GM19395 (cell line): Measurements from ENCODE around the gene CHAF1A.
A peak's percentile ranks its signal among the peaks of the same experiment; 100 is the strongest.

Experiments
- ATAC-seq: cut with Tn5 transposase; IDR thresholded peaks from one replicate; pipeline ENCODE4 v1.9.1; 2021; ENCODE audit warnings: mild to moderate bottlenecking, moderate library complexity; ENCODE audit not compliant: unreplicated experiment

CHAF1A gene

GRCh38 chr19:4453232-4454179, 51.1 kb downstream of the CHAF1A start:
- ATAC-seq, result no peak

- ATAC-seq, result no peak
These were observed 52.6 kb downstream of the CHAF1A start for GRCh38 chr19:4454747-4455718.

GRCh38 chr19:4455719-4456475, 53.5 kb downstream of the CHAF1A start:
- no peak for ATAC-seq

- no peak for ATAC-seq
These were observed 54.0 kb downstream of the CHAF1A start for GRCh38 chr19:4456476-4456842.

GRCh38 chr19:4456843-4457653, 54.6 kb downstream of the CHAF1A start:
- ATAC-seq, result no peak

GRCh38 chr19:4457654-4458395, 55.4 kb downstream of the CHAF1A start, which contains the start of gene UBXN6:
TSS of gene UBXN6 (minus strand) at chr19:4457794. CDS start at chr19:4457697, 97 bp downstream.
- ATAC-seq, result peak; percentile 84

- ATAC-seq, result no peak
These were observed 62.6 kb downstream of the CHAF1A start for GRCh38 chr19:4464815-4465581.

- no peak for ATAC-seq
These were observed 65.4 kb downstream of the CHAF1A start for GRCh38 chr19:4467835-4468234.

- ATAC-seq, result peak; percentile 87
These were observed 69.1 kb downstream of the CHAF1A start for GRCh38 chr19:4471403-4472173.

- ATAC-seq, result no peak
These were observed 69.9 kb downstream of the CHAF1A start, which contains the start of gene HDGFL2 for GRCh38 chr19:4472174-4472974. TSS of gene HDGFL2 (plus strand) at chr19:4472297. CDS start at chr19:4472351, 54 bp downstream.

GRCh38 chr19:4473011-4473762, 70.7 kb downstream of the CHAF1A start:
- ATAC-seq, result no peak

GRCh38 chr19:4473763-4474513, 71.5 kb downstream of the CHAF1A start:
- ATAC-seq, result no peak

- no peak for ATAC-seq
These were observed 72.1 kb downstream of the CHAF1A start for GRCh38 chr19:4474514-4475022.

- ATAC-seq, result no peak
These were observed 74.8 kb downstream of the CHAF1A start for GRCh38 chr19:4477034-4477801.
